SK-N-SH (cell line): ENCODE measurements around the gene SLC66A3. TPM values are rescaled to one million over a fixed set of nuclear protein-coding genes. Genes with fewer than 3 reads are reported as not detected.

Source experiments
- CTCF ChIA-PET: fragments of 300-600, 350-600 bp; formaldehyde crosslinking; extraction: SDS; loops from one replicate; lab custom pipeline; 2021; lab: Yijun Ruan, JAX
- POLR2A ChIA-PET: fragments of 350-600 bp; sonication (Branson Sonifier 250); formaldehyde crosslinking; extraction: SDS; loops from one replicate; lab custom pipeline; 2020; ENCODE audit warnings: antibody characterized with exemption, inconsistent platforms; lab: Yijun Ruan, JAX
- DNase-seq: peaks from one replicate; pipeline ENCODE4 v3.0.0; 2012
- H2AFZ ChIP-seq: fragments of 200-600 bp; sonication (generic); 2 replicates; pipeline ENCODE4 v1.8.1; 2016; ENCODE audit warnings: antibody characterized with exemption, mild to moderate bottlenecking, low read depth
- H3F3A ChIP-seq: fragments of 200-600 bp; sonication (generic); replicated peaks from 2 replicates; pipeline ENCODE3; 2016; ENCODE audit warnings: antibody characterized with exemption, mild to moderate bottlenecking; ENCODE audit not compliant: insufficient read depth
- H3K27ac ChIP-seq, 2 experiments: fragments of 200-500 bp in 1 of 2; fragments of 200-600 bp in 1 of 2; sonication (Bioruptor generic) in 1 of 2; sonication (generic), shearing (Covaris generic) in 1 of 2; 2 replicates each; pipeline versions ENCODE4 v1.5.1 to v1.6.1; 2014 to 2016; ENCODE audit warnings: low read depth in 2 of 2, inconsistent platforms in 1 of 2, low read length in 1 of 2, mild to moderate bottlenecking in 1 of 2, mixed read lengths in 1 of 2
- H3K27me3 ChIP-seq: fragments of 200-600 bp; sonication (generic), shearing (Covaris generic); 2 replicates; pipeline ENCODE4 v1.6.1; 2016; ENCODE audit warnings: mixed run types; ENCODE audit not compliant: insufficient read depth
- H3K36me3 ChIP-seq, 2 experiments: fragments of 200-500 bp in 1 of 2; fragments of 200-600 bp in 1 of 2; sonication (Bioruptor generic) in 1 of 2; sonication (generic) in 1 of 2; replicated peaks in 1 of 2; 2 replicates each; pipeline versions ENCODE3 to v1.5.1; 2014 to 2016; ENCODE audit warnings: low read length in 1 of 2, mild to moderate bottlenecking in 1 of 2; ENCODE audit not compliant: insufficient read depth in 2 of 2, control insufficient read depth in 1 of 2
- H3K4me1 ChIP-seq, 2 experiments: fragments of 200-500 bp in 1 of 2; fragments of 200-600 bp in 1 of 2; sonication (Bioruptor generic) in 1 of 2; sonication (generic), shearing (Covaris generic) in 1 of 2; 2 replicates each; pipeline versions ENCODE4 v1.5.1 to v1.6.1; 2014 to 2016; ENCODE audit warnings: low read depth in 1 of 2, low read length in 1 of 2, mixed run types in 1 of 2; ENCODE audit not compliant: insufficient read depth in 2 of 2, control insufficient read depth in 1 of 2
- H3K4me2 ChIP-seq: fragments of 200-600 bp; sonication (generic), shearing (Covaris generic); 2 replicates; pipeline ENCODE4 v1.6.1; 2017; ENCODE audit warnings: mixed run types
- H3K4me3 ChIP-seq, 2 experiments: fragments of 200-500 bp in 1 of 2; fragments of 200-600 bp in 1 of 2; sonication (Bioruptor generic) in 1 of 2; sonication (generic), shearing (Covaris generic) in 1 of 2; 2 replicates each; pipeline versions ENCODE4 v1.5.1 to v1.8.1; 2014 to 2016; ENCODE audit warnings: low read depth in 2 of 2, inconsistent platforms in 1 of 2, low read length in 1 of 2, mild to moderate bottlenecking in 1 of 2, mixed read lengths in 1 of 2, moderate library complexity in 1 of 2
- H3K79me2 ChIP-seq: fragments of 200-600 bp; sonication (generic); 2 replicates; pipeline ENCODE4 v1.8.1; 2017; ENCODE audit warnings: mild to moderate bottlenecking; ENCODE audit not compliant: insufficient read depth
- H3K9ac ChIP-seq: fragments of 200-600 bp; sonication (generic); 2 replicates; pipeline ENCODE4 v1.6.1; 2017; ENCODE audit warnings: mixed run types
- H3K9me2 ChIP-seq: fragments of 200-600 bp; sonication (generic); 2 replicates; pipeline ENCODE4 v1.6.1; 2017; ENCODE audit warnings: mixed run types
- H3K9me3 ChIP-seq: fragments of 200-600 bp; sonication (generic); 2 replicates; pipeline ENCODE4 v1.6.1; 2017; ENCODE audit warnings: mixed run types, mild to moderate bottlenecking, moderate library complexity
- H4K20me1 ChIP-seq: fragments of 200-600 bp; sonication (generic); 2 replicates; pipeline ENCODE4 v1.6.1; 2017; ENCODE audit warnings: mild to moderate bottlenecking, mixed run types; ENCODE audit not compliant: insufficient read depth
- CHD2 ChIP-seq: fragments of 150-350 bp; IDR thresholded peaks from 2 replicates; pipeline ENCODE4 v1.6.1; 2018; ENCODE audit warnings: low read length; ENCODE audit not compliant: partially characterized antibody
- CTCF ChIP-seq: fragments of 200-600 bp; sonication (generic); IDR thresholded peaks from 2 replicates; pipeline ENCODE4 v1.6.1; 2017; ENCODE audit warnings: antibody characterized with exemption, mild to moderate bottlenecking, moderate library complexity
- ELF1 ChIP-seq: IDR thresholded peaks from 2 replicates; pipeline ENCODE4 v1.4.0; 2012
- EZH2phosphoT487 ChIP-seq: fragments of 200-600 bp; sonication (generic); IDR thresholded peaks from 2 replicates; pipeline ENCODE4 v1.6.1; 2017; ENCODE audit warnings: low read depth, mixed run types, mild to moderate bottlenecking, antibody characterized with exemption, moderate library complexity, borderline replicate concordance
- FOSL2 ChIP-seq: IDR thresholded peaks from 2 replicates; pipeline ENCODE4 v1.4.0; 2012; ENCODE audit warnings: low read depth, mild to moderate bottlenecking, moderate library complexity, borderline replicate concordance
- FOXM1 ChIP-seq: IDR thresholded peaks from 2 replicates; pipeline ENCODE4 v1.4.0; 2012; ENCODE audit warnings: low read depth, mild to moderate bottlenecking
- IRF3 ChIP-seq: fragments of 150-350 bp; IDR thresholded peaks from 2 replicates; pipeline ENCODE4 v1.6.1; 2016; ENCODE audit warnings: mild to moderate bottlenecking, low read depth, low read length
- MEF2A ChIP-seq: IDR thresholded peaks from 2 replicates; pipeline ENCODE4 v1.4.0; 2012; ENCODE audit warnings: low read depth, borderline replicate concordance
- NRF1 ChIP-seq: IDR thresholded peaks from 2 replicates; pipeline ENCODE4 v1.6.1; 2012; ENCODE audit warnings: low read depth, mild to moderate bottlenecking, low read length
- POLR2AphosphoS5 ChIP-seq: IDR thresholded peaks from 2 replicates; pipeline ENCODE4 v1.6.1; 2012; ENCODE audit warnings: low read depth, low read length
- RAD21 ChIP-seq: IDR thresholded peaks from 2 replicates; pipeline ENCODE4 v1.6.1; 2012; ENCODE audit warnings: mild to moderate bottlenecking, low read length
- REST ChIP-seq: IDR thresholded peaks from 2 replicates; pipeline ENCODE4 v1.6.1; 2012; ENCODE audit warnings: mild to moderate bottlenecking, low read depth, low read length, moderate library complexity
- RXRA ChIP-seq: IDR thresholded peaks from 2 replicates; pipeline ENCODE4 v1.4.0; 2012; ENCODE audit warnings: low read depth, mild to moderate bottlenecking, borderline replicate concordance
- SMC3 ChIP-seq: IDR thresholded peaks from 2 replicates; pipeline ENCODE4 v1.6.1; 2012; ENCODE audit warnings: low read depth, low read length, improper control_type of control experiment
- USF1 ChIP-seq: IDR thresholded peaks from 2 replicates; pipeline ENCODE4 v1.4.0; 2012; ENCODE audit warnings: low read depth, borderline replicate concordance
- YY1 ChIP-seq: IDR thresholded peaks from 2 replicates; pipeline ENCODE4 v1.4.0; 2012; ENCODE audit warnings: low read depth, mild to moderate bottlenecking
- WGBS: methylation state at CpG from one replicate; pipeline ENCODE4 v1.1.6; 2017; ENCODE audit warnings: low lambda C conversion rate; 5-methylcytosine and 5-hydroxymethylcytosine counted together
- polyA plus RNA-seq, 3 experiments: library from polyadenylated mRNA; depleted of rRNA; stranded (reverse); fragments of >200 nt; gene quantifications; 2 replicates each; pipeline ENCODE4 v1.2.3, GENCODE V29; 2012

The SLC66A3 gene
- polyA plus RNA-seq, 1 of the 3 experiments (the other 2 are of a cell fraction): 49.0 TPM

GRCh38 chr2:11161747-11162146, 6.5 kb downstream of the SLC66A3 start:
- Histone ChIP-seq H3K27me3 (no peaks in the 10 kb centered on the region), H3K27ac (no peak overlapping the region), H3K9ac (no peak overlapping the region), H3K4me3 (no peak overlapping the region), H3K4me1 (peaks cover 0 to 18% of the 10 kb centered on the region in 2 experiments; a peak in 1 of 4 replicates), H4K20me1 (no peaks in the 10 kb centered on the region), H3K9me3 (no peaks in the 10 kb centered on the region), H3K79me2 (peaks cover 4% of the 10 kb centered on the region; the same call in 1 of the 2 replicates), H2AFZ (no peak overlapping the region), H3K9me2 (no peaks in the 10 kb centered on the region), H3K36me3 (peaks cover 3 to 4% of the 10 kb centered on the region in 2 experiments), H3K4me2 (no peak overlapping the region), H3F3A (no peaks in the 10 kb centered on the region)
- CTCF ChIA-PET: interaction anchor here (0.9 to 3.0 kb wide), 8 partner anchors 13 to 347 kb away, joined by 3 to 26 read pairs (median 4); a partner anchor contains a TSS
- TF ChIP-seq ELF1 (no peak), EZH2phosphoT487 (no peak), FOXM1 (no peak), YY1 (no peak), RXRA (no peak), CTCF (no peak), CHD2 (no peak), FOSL2 (no peak), USF1 (no peak), REST (no peak), IRF3 (no peak), NRF1 (no peak), SMC3 (no peak), RAD21 (no peak), POLR2AphosphoS5 (no peak), MEF2A (no peak)
- DNase-seq: no peak
- 100% methylated on average over 4 of the region's 4 CpGs for WGBS
- POLR2A ChIA-PET: no interaction called here
